HG03571 (cell line): Measurements from ENCODE around the gene PC.

Experiments
- ATAC-seq: cut with Tn5 transposase; IDR thresholded peaks from one replicate; pipeline ENCODE4 v1.9.1; 2021; ENCODE audit not compliant: unreplicated experiment

PC gene

GRCh38 chr11:66857234-66857926 lies 100.8 kb downstream of the PC start:
- ATAC-seq: no peak

DNA sequence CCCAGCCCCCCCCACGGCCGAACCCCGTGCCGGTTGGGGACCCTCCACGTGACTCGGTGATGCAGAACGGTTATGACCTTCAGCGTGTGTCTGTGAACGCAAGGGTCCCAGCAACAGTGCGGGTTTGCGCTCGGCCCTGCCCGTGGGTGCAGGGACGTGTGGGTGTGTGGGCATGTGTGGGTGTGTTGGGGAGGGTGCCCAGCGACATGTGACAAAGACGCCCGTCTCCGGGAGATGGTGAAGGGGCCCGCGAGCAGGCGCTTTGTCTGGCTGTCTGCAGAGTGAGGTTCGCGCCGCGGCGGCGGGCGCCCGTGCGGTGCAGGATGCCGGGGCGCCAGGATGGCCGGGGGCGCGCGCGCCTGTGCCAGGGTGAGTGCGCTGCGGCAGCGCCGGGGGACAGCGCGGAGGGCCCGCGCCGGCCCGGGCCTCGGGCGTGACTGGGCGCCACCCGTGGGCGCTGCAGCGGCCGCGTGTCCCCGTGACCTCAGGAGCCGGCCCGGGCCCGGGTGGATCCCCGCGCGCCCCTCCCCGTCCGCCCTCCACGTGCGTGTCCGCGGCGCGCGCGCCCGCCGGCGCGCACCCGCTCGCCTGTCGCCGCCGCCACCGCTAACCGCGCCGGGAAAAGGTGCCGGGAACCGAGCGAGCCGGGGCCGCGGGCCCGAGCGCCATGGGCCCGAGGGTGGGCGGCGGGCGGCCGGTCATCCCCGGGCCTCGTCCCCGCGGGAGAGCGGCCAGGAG lies 101.5 kb downstream of the PC start, which contains the start of gene LRFN4:
TSS of gene LRFN4 (plus strand) at position 569 of the 738 bp plus-strand sequence. CDS start 681 bp downstream, outside the sequence.
- ATAC-seq: peak; percentile 14

GRCh38 chr11:66855574-66856495 lies 102.3 kb downstream of the PC start:
- peak; percentile 58 for ATAC-seq

- no peak for ATAC-seq
Observed at GRCh38 chr11:66854729-66855211, 103.4 kb downstream of the PC start.

- ATAC-seq: no peak
Observed at GRCh38 chr11:66854231-66854661, 103.9 kb downstream of the PC start.

- no peak for ATAC-seq
Observed at GRCh38 chr11:66853242-66854229, 104.6 kb downstream of the PC start.

DNA sequence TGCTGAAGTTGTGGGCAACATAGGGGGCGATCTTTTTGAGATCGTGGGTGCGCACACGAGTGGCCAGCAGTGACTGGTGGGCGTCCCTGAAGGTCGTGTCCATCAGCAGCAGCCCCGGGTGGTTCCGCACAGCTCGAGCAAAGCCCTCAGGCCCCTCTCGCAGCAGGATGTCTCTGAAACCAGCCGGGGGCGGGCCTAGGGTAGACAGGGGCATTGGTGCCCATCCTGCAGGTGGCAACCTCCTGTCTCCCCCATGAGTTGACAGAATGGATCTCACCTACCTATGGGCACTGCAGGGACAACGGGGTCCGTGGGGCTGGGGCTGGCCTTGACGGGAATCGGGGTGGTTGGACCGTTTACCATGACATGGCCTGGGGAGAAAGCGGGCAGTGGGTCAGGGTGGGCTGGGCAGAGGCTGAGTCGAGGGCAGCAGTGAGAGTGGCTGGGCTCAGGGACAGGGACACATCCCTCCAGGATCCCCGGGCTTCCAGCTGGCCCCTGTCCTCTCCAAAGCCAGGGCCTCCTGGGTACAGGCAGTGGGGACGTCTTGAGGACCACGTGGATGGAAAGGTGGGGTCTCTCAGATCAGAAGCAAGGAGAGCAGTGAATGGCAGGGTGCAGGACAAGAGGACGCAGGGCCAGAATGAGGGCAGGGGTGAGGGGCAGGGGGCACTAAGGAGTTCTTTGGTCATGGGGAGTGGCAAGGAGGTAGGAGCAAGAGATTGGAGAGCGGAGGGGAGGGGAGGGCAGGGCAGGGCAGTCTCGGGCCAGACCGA lies 105.5 kb downstream of the PC start:
- no peak for ATAC-seq

GRCh38 chr11:66851698-66852465 lies 106.3 kb downstream of the PC start:
- no peak for ATAC-seq

DNA sequence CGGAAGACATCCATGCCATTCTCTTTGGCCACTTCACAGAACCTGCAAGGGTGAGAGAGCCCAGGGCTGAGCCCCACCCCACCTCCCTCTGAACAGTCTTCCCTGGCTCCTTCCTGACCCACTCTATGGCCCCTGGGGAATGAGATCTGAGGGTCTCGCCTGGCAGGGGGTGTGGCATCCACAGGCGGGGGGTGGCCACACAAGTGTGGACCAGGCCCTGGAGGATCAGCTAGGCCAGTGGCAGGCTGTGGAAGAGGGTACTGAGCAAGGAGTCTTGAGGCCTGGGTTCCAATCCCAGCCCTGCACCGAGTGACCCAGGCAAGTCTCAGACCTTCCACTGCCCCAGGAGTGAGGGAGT lies 107.0 kb downstream of the PC start:
- no peak for ATAC-seq

- no peak for ATAC-seq
Observed at GRCh38 chr11:66850588-66851238, 107.5 kb downstream of the PC start.

- ATAC-seq: no peak
Observed at GRCh38 chr11:66850235-66850587, 108.0 kb downstream of the PC start.

- no peak for ATAC-seq
Observed at GRCh38 chr11:66849501-66850234, 108.5 kb downstream of the PC start.

- no peak for ATAC-seq
Observed at GRCh38 chr11:66848671-66849500, 109.3 kb downstream of the PC start.

DNA sequence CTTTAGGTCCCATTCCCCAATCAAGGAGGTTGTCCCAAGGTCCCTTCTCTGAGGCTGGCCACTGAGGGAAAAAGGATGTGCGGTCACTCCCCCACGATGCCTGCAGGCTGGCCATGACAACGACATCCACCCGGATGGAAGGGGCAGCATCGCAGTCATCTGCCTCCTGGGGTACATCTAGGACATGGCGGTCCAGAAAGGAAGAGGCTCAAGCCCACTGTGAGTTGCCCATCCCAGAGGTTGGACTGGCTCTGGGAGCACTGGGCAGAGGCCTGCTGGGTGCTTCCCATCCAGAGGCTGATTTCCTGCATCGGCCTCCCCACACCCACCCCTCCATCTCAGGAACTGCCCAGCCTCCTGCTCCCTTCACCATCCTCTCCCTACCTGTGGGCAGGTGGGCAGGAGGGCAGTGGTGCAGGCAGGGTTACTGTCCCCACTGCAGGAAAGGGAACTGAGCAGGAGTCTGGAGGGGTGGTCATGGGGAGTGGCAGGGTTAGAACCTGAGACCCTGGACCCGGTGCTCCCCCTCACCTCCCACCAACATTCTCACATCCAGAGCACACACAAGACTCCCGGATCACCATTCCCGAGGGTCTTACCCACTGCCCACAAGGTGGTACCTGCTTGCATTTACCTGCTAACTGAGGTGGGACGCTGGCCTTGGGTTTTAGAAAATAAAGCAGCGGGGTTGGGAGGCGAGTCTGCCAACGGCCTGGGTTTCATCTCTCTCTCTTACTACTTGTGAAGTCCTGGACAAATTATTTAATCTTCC lies 110.5 kb downstream of the PC start:
- no peak for ATAC-seq

GRCh38 chr11:66846671-66847091 lies 111.5 kb downstream of the PC start:
- no peak for ATAC-seq

GRCh38 chr11:66845876-66846212 lies 112.3 kb downstream of the PC start:
- no peak for ATAC-seq
